IMR-90 (cell line): ENCODE measurements around the gene POLRMT. TPM values are rescaled to one million over a fixed set of nuclear protein-coding genes. Genes with fewer than 3 reads are reported as not detected.

Experiments used
- ATAC-seq: fragments of 200-7000 bp; cut with Tn5 transposase; 2 replicates; pipeline ENCODE4 v1.9.1; 2020; ENCODE audit warnings: low read depth, mild to moderate bottlenecking, moderate library complexity
- BruUV-seq: library from RNA; stranded (reverse); fragments of 400-500 nt; replicated peaks from 2 replicates; lab custom pipeline; 2021; lab: Mats Ljungman, UMichigan
- CTCF ChIA-PET: fragments of 300-600 bp; formaldehyde crosslinking; extraction: SDS; loops from one replicate; lab custom pipeline; 2021; ENCODE audit warnings: antibody characterized with exemption; lab: Yijun Ruan, JAX
- POLR2A ChIA-PET: fragments of 300-600 bp; sonication (Branson Sonifier 250); formaldehyde crosslinking; loops from one replicate; lab custom pipeline; 2022; ENCODE audit warnings: antibody characterized with exemption; ENCODE audit not compliant: unreplicated experiment; lab: Charles Lee
- DNase-seq: peaks from one replicate; pipeline ENCODE4 v3.0.0; 2013
- H2AFZ ChIP-seq: replicated peaks from 2 replicates; pipeline ENCODE3; 2013; ENCODE audit warnings: low read length, mild to moderate bottlenecking; ENCODE audit not compliant: poor library complexity
- H2AK5ac ChIP-seq: 2 replicates; pipeline ENCODE4 v1.6.1; 2013; ENCODE audit warnings: low read depth, low read length, inconsistent platforms
- H2AK9ac ChIP-seq: replicated peaks from 2 replicates; pipeline ENCODE3; 2013; ENCODE audit warnings: mild to moderate bottlenecking, low read depth, low read length, moderate library complexity; ENCODE audit not compliant: poor library complexity
- H2BK120ac ChIP-seq: 2 replicates; pipeline ENCODE4 v1.6.1; 2013; ENCODE audit warnings: low read depth, low read length, inconsistent platforms
- H2BK15ac ChIP-seq: 3 replicates; pipeline ENCODE4 v1.6.1; 2013; ENCODE audit warnings: low read depth, low read length, inconsistent platforms
- H2BK20ac ChIP-seq: 2 replicates; pipeline ENCODE4 v1.6.1; 2013; ENCODE audit warnings: low read depth, mild to moderate bottlenecking, inconsistent platforms, low read length, moderate library complexity
- H2BK5ac ChIP-seq: 2 replicates; pipeline ENCODE4 v1.6.1; 2013; ENCODE audit warnings: mild to moderate bottlenecking, low read depth, low read length, inconsistent platforms; ENCODE audit not compliant: poor library complexity, severe bottlenecking
- H3K14ac ChIP-seq: replicated peaks from 2 replicates; pipeline ENCODE4 v1.6.1; 2013; ENCODE audit warnings: low read depth, low read length, inconsistent platforms
- H3K18ac ChIP-seq: 2 replicates; pipeline ENCODE4 v1.6.1; 2013; ENCODE audit warnings: low read depth, low read length, control low read depth
- H3K23ac ChIP-seq: 2 replicates; pipeline ENCODE4 v1.6.1; 2013; ENCODE audit warnings: low read depth, low read length, inconsistent platforms
- H3K27ac ChIP-seq: 2 replicates; pipeline ENCODE4 v1.5.1; 2013; ENCODE audit warnings: mild to moderate bottlenecking, control low read depth, low read length; ENCODE audit not compliant: insufficient read depth
- H3K27me3 ChIP-seq: 2 replicates; pipeline ENCODE4 v1.6.1; 2013; ENCODE audit warnings: low read length; ENCODE audit not compliant: control insufficient read depth, insufficient read depth
- H3K36me3 ChIP-seq: 2 replicates; pipeline ENCODE4 v1.6.1; 2013; ENCODE audit warnings: low read length, mixed read lengths; ENCODE audit not compliant: control insufficient read depth, insufficient read depth
- H3K4ac ChIP-seq: 2 replicates; pipeline ENCODE4 v1.6.1; 2013; ENCODE audit warnings: low read depth, low read length, inconsistent platforms
- H3K4me1 ChIP-seq: 2 replicates; pipeline ENCODE4 v1.6.1; 2013; ENCODE audit warnings: low read length, mixed read lengths; ENCODE audit not compliant: control insufficient read depth, insufficient read depth
- H3K4me2 ChIP-seq: 2 replicates; pipeline ENCODE4 v1.6.1; 2013; ENCODE audit warnings: low read depth, mild to moderate bottlenecking, control low read depth, low read length, moderate library complexity
- H3K4me3 ChIP-seq: 2 replicates; pipeline ENCODE4 v1.5.1; 2013; ENCODE audit warnings: low read depth, mild to moderate bottlenecking, control low read depth, low read length, moderate library complexity; ENCODE audit not compliant: insufficient read depth
- H3K56ac ChIP-seq: 2 replicates; pipeline ENCODE4 v1.6.1; 2013; ENCODE audit warnings: low read length, inconsistent platforms; ENCODE audit not compliant: insufficient read depth; ENCODE audit errors: extremely low read depth
- H3K79me1 ChIP-seq, 2 experiments: 2 replicates each; pipeline ENCODE4 v1.6.1; 2013; ENCODE audit warnings: low read length in 2 of 2, inconsistent platforms in 1 of 2, low read depth in 1 of 2
- H3K9ac ChIP-seq: 2 replicates; pipeline ENCODE4 v1.6.1; 2013; ENCODE audit warnings: low read depth, low read length, control low read depth
- H3K9me1 ChIP-seq: 2 replicates; pipeline ENCODE4 v1.6.1; 2013; ENCODE audit warnings: low read length, inconsistent platforms; ENCODE audit not compliant: insufficient read depth
- H3K9me3 ChIP-seq: 2 replicates; pipeline ENCODE4 v1.6.1; 2013; ENCODE audit warnings: low read length; ENCODE audit not compliant: control insufficient read depth, insufficient read depth
- H4K20me1 ChIP-seq: 2 replicates; pipeline ENCODE4 v1.6.1; 2013; ENCODE audit warnings: low read length, inconsistent platforms; ENCODE audit not compliant: insufficient read depth
- H4K5ac ChIP-seq: 2 replicates; pipeline ENCODE4 v1.6.1; 2013; ENCODE audit warnings: mild to moderate bottlenecking, low read depth, low read length, control low read depth
- H4K8ac ChIP-seq, 2 experiments: 2 replicates each; pipeline ENCODE4 v1.6.1; 2013; ENCODE audit warnings: low read depth in 2 of 2, low read length in 2 of 2, control low read depth in 1 of 2, inconsistent platforms in 1 of 2
- H4K91ac ChIP-seq: 2 replicates; pipeline ENCODE4 v1.6.1; 2013; ENCODE audit warnings: low read depth, low read length, inconsistent platforms; ENCODE audit not compliant: insufficient read depth
- BHLHE40 ChIP-seq: fragments of 150-350 bp; IDR thresholded peaks from 2 replicates; pipeline ENCODE4 v1.6.1; 2016; ENCODE audit warnings: mild to moderate bottlenecking, low read depth, low read length
- CHD1 ChIP-seq: IDR thresholded peaks from 2 replicates; pipeline ENCODE4 v1.6.1; 2012; ENCODE audit warnings: low read depth, low read length, improper control_type of control experiment
- CTCF ChIP-seq: conservative IDR thresholded peaks from 2 replicates; pipeline ENCODE4 v1.5.1; 2012; ENCODE audit warnings: mild to moderate bottlenecking, low read depth, low read length, improper control_type of control experiment
- ELK1 ChIP-seq: fragments of 150-350 bp; IDR thresholded peaks from 2 replicates; pipeline ENCODE4 v1.6.1; 2016; ENCODE audit warnings: low read depth, mild to moderate bottlenecking, low read length, moderate library complexity, borderline replicate concordance
- FOS ChIP-seq: fragments of 150-350 bp; IDR thresholded peaks from 2 replicates; pipeline ENCODE4 v1.6.1; 2016; ENCODE audit warnings: low read depth, low read length
- MAZ ChIP-seq: IDR thresholded peaks from 2 replicates; pipeline ENCODE4 v1.6.1; 2012; ENCODE audit warnings: low read depth, mild to moderate bottlenecking, low read length, improper control_type of control experiment, moderate library complexity, borderline replicate concordance
- MXI1 ChIP-seq: IDR thresholded peaks from 2 replicates; pipeline ENCODE4 v1.6.1; 2012; ENCODE audit warnings: low read depth, mild to moderate bottlenecking, low read length, moderate library complexity, borderline replicate concordance
- NFE2L2 ChIP-seq: fragments of 150-350 bp; IDR thresholded peaks from 2 replicates; pipeline ENCODE4 v1.6.1; 2016; ENCODE audit warnings: low read depth, mild to moderate bottlenecking, low read length
- POLR2A ChIP-seq: IDR thresholded peaks from 2 replicates; pipeline ENCODE4 v1.6.1; 2012; ENCODE audit warnings: mild to moderate bottlenecking, low read depth, low read length
- RAD21 ChIP-seq: IDR thresholded peaks from 2 replicates; pipeline ENCODE4 v1.6.1; 2012; ENCODE audit warnings: low read length, improper control_type of control experiment
- RCOR1 ChIP-seq: IDR thresholded peaks from 2 replicates; pipeline ENCODE4 v1.6.1; 2012; ENCODE audit warnings: mild to moderate bottlenecking, low read length, improper control_type of control experiment; ENCODE audit not compliant: insufficient replicate concordance
- RFX5 ChIP-seq: IDR thresholded peaks from 2 replicates; pipeline ENCODE4 v1.8.0; 2012; ENCODE audit warnings: low read depth, mild to moderate bottlenecking, low read length, moderate library complexity
- SMC3 ChIP-seq: fragments of 150-350 bp; IDR thresholded peaks from 2 replicates; pipeline ENCODE4 v1.6.1; 2016; ENCODE audit warnings: low read depth, mild to moderate bottlenecking, antibody characterized with exemption, low read length, moderate library complexity
- USF2 ChIP-seq: fragments of 150-350 bp; IDR thresholded peaks from 2 replicates; pipeline ENCODE4 v1.6.1; 2017; ENCODE audit warnings: mild to moderate bottlenecking, antibody characterized with exemption, low read length, low read depth
- WGBS, 2 experiments: methylation state at CpG; one replicate each; pipeline versions ENCODE4 v1.1.5 to v1.1.7; 2013; ENCODE audit warnings: missing lambda C conversion rate in 2 of 2; ENCODE audit not compliant: insufficient read length in 1 of 2; ENCODE audit errors: extremely low coverage in 2 of 2; 5-methylcytosine and 5-hydroxymethylcytosine counted together
- dilution Hi-C: fragments of 300-500 bp; cut with HindIII; formaldehyde crosslinking; loops from one replicate; pipeline ENCODE4 v1.14.3; 2018; ENCODE audit warnings: low sequenced_read_pairs; ENCODE audit not compliant: unreplicated experiment
- in situ Hi-C: fragments of 300-500 bp; cut with MboI; formaldehyde crosslinking; loops from 3 replicates; pipeline ENCODE4 v1.14.3; 2019; ENCODE audit warnings: low sequenced_read_pairs, inconsistent platforms, mixed read lengths
- intact Hi-C: fragments of 100-400 bp; cut with micrococcal nuclease; formaldehyde crosslinking; loops from 2 replicates; pipeline ENCODE4 v1.10.0; 2022
- polyA plus RNA-seq, 3 experiments: library from polyadenylated mRNA; depleted of rRNA; stranded (reverse); fragments of >200 nt; gene quantifications; 2 replicates each; pipeline ENCODE4 v1.2.3, GENCODE V29; 2012; ENCODE audit warnings: low replicate concordance in 1 of 3
- total RNA-seq: library from RNA; depleted of rRNA; stranded (reverse); fragments of >200 nt; gene quantifications from 2 replicates; pipeline ENCODE4 v1.2.3, GENCODE V29; 2012

Gene POLRMT
- total and polyA plus RNA-seq, 2 of the 4 experiments (the other 2 are of a cell fraction): 9.9 to 29.6 TPM

GRCh38 chr19:588093-588740, 45.1 kb downstream of the POLRMT start:
- ChIA-PET POLR2A (interaction anchor here (0.6 kb wide), 1 partner anchor 38 kb away, joined by 10 read pairs; no protein-coding TSS in a partner anchor), CTCF (no interaction called here)
- H3K14ac ChIP-seq: no peak overlapping the region
- no peak overlapping the region for H4K91ac ChIP-seq
- no peaks in the 10 kb centered on the region; a peak in 1 of 4 replicates for H3K79me1 ChIP-seq
- H3K4ac ChIP-seq: no peak overlapping the region
- TF ChIP-seq MXI1 (peak; percentile 30; the same call in 1 of the 2 replicates), ELK1 (no peak), FOS (no peak), CTCF (peak; percentile 61), POLR2A (no peak), RCOR1 (no peak), RFX5 (no peak), RAD21 (peak; percentile 47), SMC3 (peak; percentile 45), BHLHE40 (peak; percentile 42; the same call in 1 of the 2 replicates), USF2 (0 out of 2 replicates have a peak, but pooled peaks have one; percentile 16), NFE2L2 (no peak), MAZ (peak; percentile 46; the same call in 1 of the 2 replicates), CHD1 (no peak)
- H3K9me1 ChIP-seq: no peaks in the 10 kb centered on the region
- ATAC-seq (peak; percentile 61), DNase-seq (peak; percentile 72)
- no peak overlapping the region for H3K18ac ChIP-seq
- peaks cover 5% of the 10 kb centered on the region for H3K4me1 ChIP-seq
- peak overlapping the region; percentile 78; the same call in 1 of the 2 replicates for H2AK5ac ChIP-seq
- H3K27me3 ChIP-seq: peaks cover 16% of the 10 kb centered on the region
- no peak overlapping the region for H4K8ac ChIP-seq
- H3K23ac ChIP-seq: no peak overlapping the region
- no peak overlapping the region for H3K27ac ChIP-seq
- no peaks in the 10 kb centered on the region for H3K36me3 ChIP-seq
- H3K9ac ChIP-seq: no peak overlapping the region
- H3K9me3 ChIP-seq: no peaks in the 10 kb centered on the region
- no TSS peak for BruUV-seq
- no peak overlapping the region for H4K5ac ChIP-seq
- H2BK5ac ChIP-seq: no peak overlapping the region
- H3K4me3 ChIP-seq: no peak overlapping the region
- H2BK15ac ChIP-seq: no peak overlapping the region
- H3K56ac ChIP-seq: no peak overlapping the region
- WGBS, 2 experiments: 7% methylated on average over 18 of the region's 41 CpGs; no CpG with 5 or more reads in 1 of the 2 experiments
- dilution Hi-C loops (no loop called here), intact Hi-C loops (loop anchor here (2.0 kb wide), 1 partner anchor 45 kb away; the partner anchor contains the start of gene POLRMT), in situ Hi-C loops (loop anchor here (5.0 kb wide), 1 partner anchor 144 kb away; no protein-coding TSS in a partner anchor)
- no peak overlapping the region for H2BK120ac ChIP-seq
- peaks cover 49% of the 10 kb centered on the region for H4K20me1 ChIP-seq
- H2AK9ac ChIP-seq: peak overlapping the region; percentile 35
- no peak overlapping the region for H3K4me2 ChIP-seq
- H2AFZ ChIP-seq: peak overlapping the region; percentile 53
- no peak overlapping the region for H2BK20ac ChIP-seq
